ENCODE results near the gene CNPPD1.

Gene CNPPD1

GRCh38 chr2:219210196-219210885, 33.6 kb upstream of the CNPPD1 start:
- Histone ChIP-seq H3K4ac (ENCODE audit: low read depth, low read length) (no peak overlapping the region), H4K5ac (ENCODE audit: low read length) (no peak overlapping the region), H4K8ac (ENCODE audit: low read depth, low read length) (no peak overlapping the region), H3K18ac (ENCODE audit: low read length) (no peak overlapping the region), H3K9ac (ENCODE audit: low read length) (no peak overlapping the region), H2BK120ac (ENCODE audit: low read depth, low read length) (no peak overlapping the region), H3K4me1 (ENCODE audit: control insufficient read depth, low read depth, low read length) (peaks cover 4% of the 10 kb centered on the region), H2BK15ac (replicated peaks; ENCODE audit: low read depth) (no peak overlapping the region), H2BK5ac (ENCODE audit: low read length) (no peak overlapping the region), H3K79me2 (ENCODE audit: control insufficient read depth, insufficient read depth, low read length) (no peaks in the 10 kb centered on the region), H3K27me3 (ENCODE audit: insufficient read depth, low read length, poor library complexity) (no peaks in the 10 kb centered on the region), H3K27ac (ENCODE audit: low read depth, low read length) (no peak overlapping the region), H3K4me2 (ENCODE audit: low read length) (no peak overlapping the region), H3K4me3 (ENCODE audit: low read length) (no peak overlapping the region), H3K36me3 (ENCODE audit: control insufficient read depth, insufficient read depth, low read length) (peaks cover 4% of the 10 kb centered on the region), H2AK5ac (ENCODE audit: low read length) (no peak overlapping the region), H3K56ac (ENCODE audit: low read length) (no peak overlapping the region), H3K79me1 (ENCODE audit: low read length) (no peaks in the 10 kb centered on the region), H3K23ac (ENCODE audit: low read length) (no peak overlapping the region)
- WGBS (ENCODE audit: extremely low coverage, insufficient coverage, low lambda C conversion rate): no CpG with 5 or more reads among the region's 24 CpGs
- no peak for DNase-seq

- no peak overlapping the region for H2BK5ac ChIP-seq (ENCODE audit: low read length)
- WGBS (ENCODE audit: extremely low coverage, insufficient coverage, low lambda C conversion rate): no CpG with 5 or more reads among the region's 18 CpGs
- H4K8ac ChIP-seq (ENCODE audit: low read depth, low read length): no peak overlapping the region
- H3K4me1 ChIP-seq (ENCODE audit: control insufficient read depth, low read depth, low read length): peaks cover 4% of the 10 kb centered on the region
- H3K79me2 ChIP-seq (ENCODE audit: control insufficient read depth, insufficient read depth, low read length): no peaks in the 10 kb centered on the region
- H3K4me3 ChIP-seq (ENCODE audit: low read length): no peak overlapping the region
- no peak overlapping the region for H3K18ac ChIP-seq (ENCODE audit: low read length)
- no peaks in the 10 kb centered on the region for H3K79me1 ChIP-seq (ENCODE audit: low read length)
- no peak overlapping the region for H3K4me2 ChIP-seq (ENCODE audit: low read length)
- H3K27me3 ChIP-seq (ENCODE audit: insufficient read depth, low read length, poor library complexity): no peaks in the 10 kb centered on the region
- no peak overlapping the region for H3K27ac ChIP-seq (ENCODE audit: low read depth, low read length)
- no peak overlapping the region for H3K56ac ChIP-seq (ENCODE audit: low read length)
- H2BK120ac ChIP-seq (ENCODE audit: low read depth, low read length): no peak overlapping the region
- H3K9ac ChIP-seq (ENCODE audit: low read length): no peak overlapping the region
- no peak overlapping the region for H3K4ac ChIP-seq (ENCODE audit: low read depth, low read length)
- H2BK15ac ChIP-seq (replicated peaks; ENCODE audit: low read depth): no peak overlapping the region
- no peak overlapping the region for H2AK5ac ChIP-seq (ENCODE audit: low read length)
- H4K5ac ChIP-seq (ENCODE audit: low read length): no peak overlapping the region
- peaks cover 4% of the 10 kb centered on the region for H3K36me3 ChIP-seq (ENCODE audit: control insufficient read depth, insufficient read depth, low read length)
- DNase-seq: no peak
- no peak overlapping the region for H3K23ac ChIP-seq (ENCODE audit: low read length)
Observed at GRCh38 chr2:219209236-219210195, 32.8 kb upstream of the CNPPD1 start.

- Histone ChIP-seq H3K4me3 (ENCODE audit: low read length) (no peak overlapping the region), H3K27ac (ENCODE audit: low read depth, low read length) (no peak overlapping the region), H3K56ac (ENCODE audit: low read length) (no peak overlapping the region), H2BK120ac (ENCODE audit: low read depth, low read length) (no peak overlapping the region), H2AK5ac (ENCODE audit: low read length) (no peak overlapping the region), H3K4me1 (ENCODE audit: control insufficient read depth, low read depth, low read length) (peaks cover 4% of the 10 kb centered on the region), H2BK5ac (ENCODE audit: low read length) (no peak overlapping the region), H3K23ac (ENCODE audit: low read length) (no peak overlapping the region), H3K18ac (ENCODE audit: low read length) (no peak overlapping the region), H3K79me2 (ENCODE audit: control insufficient read depth, insufficient read depth, low read length) (no peaks in the 10 kb centered on the region), H2BK15ac (replicated peaks; ENCODE audit: low read depth) (no peak overlapping the region), H3K36me3 (ENCODE audit: control insufficient read depth, insufficient read depth, low read length) (peaks cover 2% of the 10 kb centered on the region), H3K9ac (ENCODE audit: low read length) (no peak overlapping the region), H3K27me3 (ENCODE audit: insufficient read depth, low read length, poor library complexity) (no peaks in the 10 kb centered on the region), H4K8ac (ENCODE audit: low read depth, low read length) (no peak overlapping the region), H3K4ac (ENCODE audit: low read depth, low read length) (no peak overlapping the region), H3K4me2 (ENCODE audit: low read length) (no peak overlapping the region), H4K5ac (ENCODE audit: low read length) (no peak overlapping the region), H3K79me1 (ENCODE audit: low read length) (no peaks in the 10 kb centered on the region)
- WGBS (ENCODE audit: extremely low coverage, insufficient coverage, low lambda C conversion rate): no CpG with 5 or more reads among the region's 17 CpGs
- DNase-seq: no peak
Observed at GRCh38 chr2:219207884-219208740, 31.4 kb upstream of the CNPPD1 start.

- no peak overlapping the region for H4K8ac ChIP-seq (ENCODE audit: low read depth, low read length)
- H2BK120ac ChIP-seq (ENCODE audit: low read depth, low read length): no peak overlapping the region
- no peak overlapping the region for H2BK15ac ChIP-seq (replicated peaks; ENCODE audit: low read depth)
- no peak overlapping the region for H2BK5ac ChIP-seq (ENCODE audit: low read length)
- DNase-seq: peak; percentile 20
- H3K4me1 ChIP-seq (ENCODE audit: control insufficient read depth, low read depth, low read length): peaks cover 4% of the 10 kb centered on the region
- H3K9ac ChIP-seq (ENCODE audit: low read length): peak overlapping the region; percentile 70
- H3K36me3 ChIP-seq (ENCODE audit: control insufficient read depth, insufficient read depth, low read length): peaks cover 2% of the 10 kb centered on the region
- no peak overlapping the region for H3K18ac ChIP-seq (ENCODE audit: low read length)
- H3K4me2 ChIP-seq (ENCODE audit: low read length): peak overlapping the region; percentile 91
- H2AK5ac ChIP-seq (ENCODE audit: low read length): no peak overlapping the region
- peak overlapping the region; percentile 88 for H3K56ac ChIP-seq (ENCODE audit: low read length)
- no peak overlapping the region for H3K23ac ChIP-seq (ENCODE audit: low read length)
- H3K79me1 ChIP-seq (ENCODE audit: low read length): no peaks in the 10 kb centered on the region
- no peak overlapping the region for H3K27ac ChIP-seq (ENCODE audit: low read depth, low read length)
- H4K5ac ChIP-seq (ENCODE audit: low read length): no peak overlapping the region
- peak overlapping the region; percentile 46 for H3K4me3 ChIP-seq (ENCODE audit: low read length)
- no CpG with 5 or more reads among the region's 22 CpGs for WGBS (ENCODE audit: extremely low coverage, insufficient coverage, low lambda C conversion rate)
- no peaks in the 10 kb centered on the region for H3K27me3 ChIP-seq (ENCODE audit: insufficient read depth, low read length, poor library complexity)
- no peak overlapping the region for H3K4ac ChIP-seq (ENCODE audit: low read depth, low read length)
- H3K79me2 ChIP-seq (ENCODE audit: control insufficient read depth, insufficient read depth, low read length): no peaks in the 10 kb centered on the region
Observed at GRCh38 chr2:219207134-219207883, 30.6 kb upstream of the CNPPD1 start.

All from mesendoderm (in vitro differentiated cells).